Keratinocyte (primary cell): Measurements from ENCODE around the gene NIM1K. TPM values are rescaled to one million over a fixed set of nuclear protein-coding genes. Genes with fewer than 3 reads are reported as not detected.

ENCODE experiments used
- DNase-seq: peaks from one replicate; pipeline ENCODE4 v3.0.0-alpha.2; 2011; ENCODE audit warnings: low read depth, missing footprints, low spot score
- FAIRE-seq: peaks from 2 replicates; lab custom pipeline; 2011; peaks lifted over from hg19 to GRCh38; lab: Jason Lieb, UNC
- H2AFZ ChIP-seq: 2 replicates; pipeline ENCODE4 v1.6.0; 2012; ENCODE audit warnings: low read length, control low read depth, inconsistent platforms; ENCODE audit not compliant: control insufficient read depth
- H3K27ac ChIP-seq: 2 replicates; pipeline ENCODE4 v1.5.1; 2011; ENCODE audit warnings: low read length; ENCODE audit not compliant: control insufficient read depth, insufficient read depth
- H3K27me3 ChIP-seq: 3 replicates; pipeline ENCODE4 v1.6.0; 2011; ENCODE audit warnings: low read length; ENCODE audit not compliant: control insufficient read depth, insufficient read depth; ENCODE audit errors: extremely low read depth
- H3K36me3 ChIP-seq, 2 experiments: 2 replicates in 1 of 2; 3 replicates in 1 of 2; pipeline ENCODE4 v1.5.1; 2011; ENCODE audit warnings: low read length in 2 of 2, mild to moderate bottlenecking in 1 of 2; ENCODE audit not compliant: control insufficient read depth in 2 of 2, insufficient read depth in 2 of 2; ENCODE audit errors: extremely low read depth in 1 of 2
- H3K4me1 ChIP-seq: 3 replicates; pipeline ENCODE4 v1.5.1; 2011; ENCODE audit warnings: low read length; ENCODE audit not compliant: control insufficient read depth, insufficient read depth; ENCODE audit errors: extremely low read depth
- H3K4me2 ChIP-seq: 3 replicates; pipeline ENCODE4 v1.6.0; 2011; ENCODE audit warnings: low read depth, low read length; ENCODE audit not compliant: control insufficient read depth, insufficient read depth; ENCODE audit errors: extremely low read depth
- H3K4me3 ChIP-seq, 3 experiments: fragments of 200-600 bp in 1 of 3; sonication (generic) in 1 of 3; 2 replicates in 2 of 3; 3 replicates in 1 of 3; pipeline ENCODE4 v1.5.1; 2011 to 2016; ENCODE audit warnings: low read length in 3 of 3, mild to moderate bottlenecking in 3 of 3, control low read depth in 2 of 3, inconsistent platforms in 1 of 3, low read depth in 1 of 3, mixed read lengths in 1 of 3, mixed run types in 1 of 3, moderate library complexity in 1 of 3; ENCODE audit not compliant: control insufficient read depth in 2 of 3, insufficient read depth in 2 of 3; ENCODE audit errors: extremely low read depth in 1 of 3
- H3K79me2 ChIP-seq: 2 replicates; pipeline ENCODE4 v1.6.0; 2012; ENCODE audit warnings: low read length; ENCODE audit not compliant: control insufficient read depth, insufficient read depth
- H3K9ac ChIP-seq: 3 replicates; pipeline ENCODE4 v1.6.0; 2011; ENCODE audit warnings: low read length; ENCODE audit not compliant: control insufficient read depth, insufficient read depth; ENCODE audit errors: extremely low read depth
- H3K9me1 ChIP-seq: 3 replicates; pipeline ENCODE4 v1.6.0; 2011; ENCODE audit warnings: low read length; ENCODE audit not compliant: control insufficient read depth, insufficient read depth; ENCODE audit errors: extremely low read depth
- H3K9me3 ChIP-seq: 2 replicates; pipeline ENCODE4 v1.5.1; 2012; ENCODE audit warnings: low read depth, low read length; ENCODE audit not compliant: control insufficient read depth
- H4K20me1 ChIP-seq: 3 replicates; pipeline ENCODE4 v1.6.0; 2011; ENCODE audit warnings: low read length; ENCODE audit not compliant: control insufficient read depth, insufficient read depth; ENCODE audit errors: extremely low read depth
- CTCF ChIP-seq, 3 experiments: IDR thresholded peaks in 1 of 3; conservative IDR thresholded peaks in 1 of 3; optimal IDR thresholded peaks in 1 of 3; 2 replicates in 2 of 3; 3 replicates in 1 of 3; pipeline versions ENCODE3 to v1.5.1; 2011; ENCODE audit warnings: low read length in 3 of 3, mild to moderate bottlenecking in 3 of 3, moderate library complexity in 2 of 3, control low read depth in 1 of 3, inconsistent platforms in 1 of 3; ENCODE audit not compliant: insufficient read depth in 2 of 3; ENCODE audit errors: extremely low read depth in 1 of 3
- EZH2 ChIP-seq: IDR thresholded peaks from one replicate; pipeline ENCODE4 v1.6.1; 2012; ENCODE audit warnings: inconsistent platforms, mild to moderate bottlenecking, low read length, moderate library complexity
- dilution Hi-C: fragments of 300-500 bp; cut with MboI; formaldehyde crosslinking; loops from one replicate; pipeline ENCODE4 v1.7.0; 2020; ENCODE audit warnings: low sequenced_read_pairs; ENCODE audit not compliant: extremely low pct_ligation_motif_present
- polyA plus RNA-seq, 5 experiments: library from polyadenylated mRNA; depleted of rRNA in 3 of 5; stranded (reverse) in 3 of 5; stranded (forward) in 1 of 5; unstranded in 1 of 5; fragments of >200 nt; gene quantifications; 1 replicate in 1 of 5; 2 replicates in 3 of 5; 3 replicates in 1 of 5; pipeline versions ENCODE4 v1.2.1 to v1.2.3, GENCODE V29; 2011 to 2012; ENCODE audit warnings: missing spikeins in 2 of 5, low read depth in 1 of 5, low replicate concordance in 1 of 5

Gene NIM1K
- polyA plus RNA-seq, 1 donor (not counting 4 experiments of a cell fraction or from before 2014, with no cell fraction given), result 0.07 TPM

- TF ChIP-seq EZH2, result no peak
- no peak for TF ChIP-seq CTCF (optimal IDR thresholded peaks at IDR 0.05 in 1 of 3, IDR thresholded peaks at IDR 0.05 in 1 of 3, conservative IDR thresholded peaks at IDR 0.05 in 1 of 3; ENCODE audit: extremely low read depth in 1 of 3, insufficient read depth in 2 of 3, low read length in 3 of 3)
- FAIRE-seq (no peak), DNase-seq (no peak)
- dilution Hi-C loops, result no loop called here
- no peaks in the 10 kb centered on the region for H3K9me1 ChIP-seq
- H3K4me2 ChIP-seq, result peak overlapping the region; percentile 31
- no peaks in the 10 kb centered on the region for H3K36me3 ChIP-seq
- no peak overlapping the region for H3K4me3 ChIP-seq
- H3K79me2 ChIP-seq, result no peaks in the 10 kb centered on the region
- H3K4me1 ChIP-seq, result peaks cover 5% of the 10 kb centered on the region
- no peaks in the 10 kb centered on the region for H4K20me1 ChIP-seq
- no peak overlapping the region for H3K27ac ChIP-seq
- no peaks in the 10 kb centered on the region for H3K27me3 ChIP-seq
- H3K9me3 ChIP-seq, result no peaks in the 10 kb centered on the region
- H3K9ac ChIP-seq, result no peak overlapping the region
- peak overlapping the region; percentile 21 for H2AFZ ChIP-seq
These were observed 82.5 kb downstream of the NIM1K start for GRCh38 chr5:43274435-43275114.

GRCh38 chr5:43275391-43275790 is 83.4 kb downstream of the NIM1K start:
- no peaks in the 10 kb centered on the region for H4K20me1 ChIP-seq
- DNase-seq (no peak), FAIRE-seq (no peak)
- no peak for TF ChIP-seq CTCF (optimal IDR thresholded peaks at IDR 0.05 in 1 of 3, IDR thresholded peaks at IDR 0.05 in 1 of 3, conservative IDR thresholded peaks at IDR 0.05 in 1 of 3; ENCODE audit: extremely low read depth in 1 of 3, insufficient read depth in 2 of 3, low read length in 3 of 3)
- TF ChIP-seq EZH2, result no peak
- H3K9me3 ChIP-seq, result no peaks in the 10 kb centered on the region
- H3K9ac ChIP-seq, result no peak overlapping the region
- H3K4me2 ChIP-seq, result no peak overlapping the region
- H3K27ac ChIP-seq, result no peak overlapping the region
- H3K36me3 ChIP-seq, result no peaks in the 10 kb centered on the region
- no peak overlapping the region for H2AFZ ChIP-seq
- no peaks in the 10 kb centered on the region for H3K27me3 ChIP-seq
- no peaks in the 10 kb centered on the region for H3K79me2 ChIP-seq
- dilution Hi-C loops, result no loop called here
- no peak overlapping the region for H3K4me3 ChIP-seq
- H3K4me1 ChIP-seq, result peaks cover 5% of the 10 kb centered on the region
- H3K9me1 ChIP-seq, result no peaks in the 10 kb centered on the region
